NOMO-1 treated with dmso at 0.1 percent for 144 hours (cell line): ENCODE data around the gene ADAMTSL3.

Experiments
- DNase-seq: peaks from one replicate; lab custom pipeline; 2025; ENCODE audit not compliant: unreplicated experiment; lab: John Stamatoyannopoulos, UW

Gene ADAMTSL3

DNA sequence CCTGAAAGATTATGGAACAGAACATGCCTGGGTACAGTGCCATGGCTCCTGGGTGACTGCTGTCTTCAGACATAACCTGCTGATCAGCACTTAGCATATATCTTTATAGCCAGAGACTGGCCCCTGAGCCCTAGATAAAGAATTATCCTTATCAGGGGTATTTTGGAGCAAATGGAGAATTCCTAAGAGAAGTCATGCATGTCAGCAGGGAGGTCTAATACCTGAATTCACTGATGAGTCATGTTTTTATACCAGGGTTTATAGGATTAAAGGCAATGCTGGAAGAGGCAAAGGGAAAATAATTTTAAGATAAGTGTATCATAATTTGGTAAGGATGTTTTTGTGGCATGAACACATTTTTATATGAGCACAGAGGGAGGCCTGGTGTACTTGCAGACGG lies 159.8 kb downstream of the ADAMTSL3 start:
- DNase-seq, result no peak

DNA sequence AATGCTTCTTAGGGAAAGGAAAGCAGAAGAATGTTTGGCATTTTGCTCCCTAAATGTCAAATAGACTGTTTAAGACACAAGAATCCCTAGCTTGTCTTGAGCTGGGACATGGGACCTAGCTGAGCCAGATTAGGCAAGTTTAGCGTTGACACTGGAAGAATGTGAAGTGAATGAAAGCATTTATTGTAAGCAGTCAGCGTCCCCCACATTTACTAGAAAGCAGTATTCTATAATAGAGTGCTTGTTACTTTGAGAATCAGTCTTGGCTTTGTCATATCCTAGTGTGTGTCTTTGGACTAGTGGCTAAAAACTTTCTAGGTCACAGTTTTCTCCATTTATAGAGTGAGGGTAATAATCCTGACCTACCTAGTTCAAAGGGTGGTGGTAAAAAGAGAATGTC lies 161.6 kb downstream of the ADAMTSL3 start:
- no peak for DNase-seq

DNA sequence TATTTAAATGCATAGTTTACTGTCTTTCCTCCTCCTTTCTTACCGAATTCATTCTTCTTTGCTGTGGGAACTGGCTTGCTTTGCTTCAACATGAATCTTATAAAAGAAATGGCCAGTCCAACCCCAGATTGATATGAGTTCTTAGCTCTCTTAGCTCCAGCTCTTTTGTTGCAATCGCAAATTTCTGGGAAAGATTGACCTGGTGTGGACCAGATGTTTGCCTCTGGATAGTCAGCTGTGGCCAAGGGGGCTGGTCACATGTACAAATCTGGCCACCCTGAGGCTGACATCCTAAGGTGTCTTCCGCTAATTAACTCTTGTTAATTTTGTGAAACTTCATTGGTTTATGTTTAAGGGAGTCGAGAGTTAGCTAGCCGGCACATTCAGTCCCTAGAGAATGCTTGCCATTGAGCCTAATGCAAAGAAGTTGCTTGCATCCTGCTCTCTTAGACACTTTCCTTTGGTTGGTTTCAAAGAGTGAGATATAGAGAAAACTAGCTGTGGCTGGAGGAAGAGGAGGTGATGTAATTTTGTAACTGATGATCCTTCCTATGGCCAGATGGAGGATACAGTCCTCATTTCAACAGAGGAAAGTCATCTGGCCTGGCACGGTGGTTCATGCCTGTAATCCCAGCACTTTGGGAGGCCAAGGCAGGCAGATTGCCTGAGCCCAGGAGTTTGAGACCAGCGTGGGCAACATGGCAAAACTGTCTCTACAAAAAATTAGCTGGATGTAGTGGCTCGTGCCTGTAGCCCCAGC lies 162.4 kb downstream of the ADAMTSL3 start:
- no peak for DNase-seq

DNA sequence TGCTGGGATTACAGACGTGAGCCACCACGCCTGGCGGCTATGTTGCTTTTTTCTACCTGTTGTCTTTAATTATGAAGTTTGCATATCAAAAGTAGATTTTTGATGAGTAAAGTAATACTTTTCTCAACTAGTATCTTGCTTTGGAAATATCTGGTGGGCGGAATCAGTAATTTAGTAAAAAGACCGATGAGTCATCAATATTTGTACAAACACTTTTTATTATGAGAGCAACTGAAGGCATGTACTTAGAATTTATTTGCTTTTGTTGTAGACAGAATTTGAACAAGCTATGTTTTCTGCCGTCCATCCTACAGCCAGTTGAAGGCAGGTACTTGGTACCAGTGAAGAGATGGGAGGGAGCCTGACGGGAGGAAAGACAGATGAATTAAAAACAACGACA lies 164.7 kb downstream of the ADAMTSL3 start:
- no peak for DNase-seq

GRCh38 chr15:83830381-83830780 lies 176.5 kb downstream of the ADAMTSL3 start:
- no peak for DNase-seq

DNA sequence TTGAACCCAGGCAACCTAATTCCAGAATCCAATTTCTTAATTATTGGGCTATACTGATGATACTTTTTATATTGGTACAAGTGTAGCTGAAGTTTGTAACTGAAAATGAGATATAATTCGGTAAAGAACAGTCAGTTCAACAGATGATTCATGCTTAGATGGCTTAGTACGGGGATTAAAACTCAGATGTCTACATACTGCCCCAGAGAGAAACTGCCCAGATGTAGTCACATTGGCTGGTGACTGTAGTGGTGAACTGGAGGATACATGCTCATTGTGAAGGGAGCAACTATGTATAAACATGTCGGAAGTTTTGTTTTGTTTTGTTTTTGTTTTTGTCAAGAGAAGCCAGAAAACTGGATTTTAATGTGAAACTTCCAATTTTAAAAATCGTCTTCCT lies 179.6 kb downstream of the ADAMTSL3 start:
- no peak for DNase-seq

DNA sequence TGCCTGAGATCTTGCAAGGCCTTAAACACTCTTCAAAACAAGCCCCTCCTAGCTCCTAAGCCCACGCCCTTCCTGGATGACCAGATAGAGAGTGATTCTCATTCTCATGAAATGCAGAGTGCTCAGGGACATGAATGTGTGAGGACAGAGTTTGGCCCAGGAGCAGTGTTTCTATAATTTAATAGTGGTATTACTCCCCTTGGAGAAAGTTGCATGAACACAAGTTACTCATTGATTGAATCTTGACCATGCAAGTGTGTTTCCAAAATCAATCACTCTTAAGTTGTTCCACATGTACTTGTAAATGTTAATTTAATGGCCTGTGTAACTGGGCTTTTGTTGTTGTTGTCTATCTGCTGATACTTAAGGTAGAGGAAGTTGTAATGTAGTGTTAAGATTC lies 181.6 kb downstream of the ADAMTSL3 start:
- DNase-seq, result no peak

DNA sequence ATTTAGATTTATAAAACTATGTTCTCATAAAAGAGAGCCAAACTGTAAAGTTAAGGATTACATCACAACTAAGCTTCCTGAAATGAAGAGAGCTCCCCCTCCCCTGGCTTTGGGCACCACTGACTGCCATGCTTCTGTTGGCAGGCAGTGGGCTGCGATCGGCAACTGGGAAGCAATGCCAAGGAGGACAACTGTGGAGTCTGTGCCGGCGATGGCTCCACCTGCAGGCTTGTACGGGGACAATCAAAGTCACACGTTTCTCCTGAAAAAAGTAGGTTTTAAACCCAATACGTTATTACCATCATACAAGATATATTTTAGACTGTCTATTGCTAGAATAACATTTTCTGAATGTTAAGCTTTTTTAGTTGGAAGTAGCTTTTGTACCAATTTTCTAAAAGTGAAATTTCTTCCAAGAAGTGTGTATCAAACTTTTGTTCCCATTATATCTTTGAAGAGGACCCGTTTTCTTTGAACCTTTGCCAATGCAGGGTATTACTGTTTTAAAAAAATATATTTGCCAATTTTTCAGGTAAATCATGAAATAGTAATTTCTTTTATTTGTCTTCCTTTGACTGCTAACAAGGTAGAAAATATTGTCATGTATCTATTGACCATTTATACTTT lies 184.1 kb downstream of the ADAMTSL3 start:
- no peak for DNase-seq

DNA sequence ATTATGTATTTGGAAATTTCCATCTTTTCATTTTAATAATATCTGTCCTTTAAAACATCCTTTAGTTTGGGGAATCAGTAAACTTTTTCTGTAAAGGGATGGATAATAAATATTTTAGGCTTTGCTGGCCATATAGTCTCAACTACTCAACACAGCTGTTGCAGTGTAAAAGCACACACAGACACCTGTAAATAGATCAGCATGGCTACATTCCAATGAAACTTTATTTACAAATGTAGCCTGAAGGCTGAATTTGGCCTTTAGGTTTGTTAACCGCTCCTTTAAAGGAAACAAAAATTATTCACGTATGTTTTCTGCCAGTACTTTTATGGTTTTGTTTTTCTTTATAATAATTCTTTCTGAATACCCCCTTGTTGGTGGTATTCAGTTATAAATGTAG lies 184.8 kb downstream of the ADAMTSL3 start:
- no peak for DNase-seq

GRCh38 chr15:83842281-83842680 lies 188.4 kb downstream of the ADAMTSL3 start:
- no peak for DNase-seq

- DNase-seq, result no peak
These were observed 189.5 kb downstream of the ADAMTSL3 start for GRCh38 chr15:83843471-83843871.

DNA sequence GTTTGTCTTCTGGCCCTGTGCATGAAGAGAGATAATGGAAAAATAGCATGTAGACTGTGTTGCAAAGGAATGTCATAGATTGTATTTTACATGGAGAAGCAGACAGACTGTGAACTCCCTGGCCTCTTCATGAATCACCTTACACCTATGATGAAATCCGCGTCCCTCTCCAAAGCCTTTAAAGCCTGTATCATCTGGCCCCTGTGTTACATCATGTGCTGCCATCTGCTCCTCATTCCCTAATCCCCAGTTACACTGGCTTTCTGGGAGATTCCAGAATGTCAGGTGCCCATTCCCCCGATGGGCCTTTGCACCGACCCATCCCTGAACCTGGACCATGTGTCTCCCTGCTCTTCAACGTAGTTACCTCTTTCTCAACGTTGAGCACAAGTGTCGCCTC lies 190.8 kb downstream of the ADAMTSL3 start:
- no peak for DNase-seq

DNA sequence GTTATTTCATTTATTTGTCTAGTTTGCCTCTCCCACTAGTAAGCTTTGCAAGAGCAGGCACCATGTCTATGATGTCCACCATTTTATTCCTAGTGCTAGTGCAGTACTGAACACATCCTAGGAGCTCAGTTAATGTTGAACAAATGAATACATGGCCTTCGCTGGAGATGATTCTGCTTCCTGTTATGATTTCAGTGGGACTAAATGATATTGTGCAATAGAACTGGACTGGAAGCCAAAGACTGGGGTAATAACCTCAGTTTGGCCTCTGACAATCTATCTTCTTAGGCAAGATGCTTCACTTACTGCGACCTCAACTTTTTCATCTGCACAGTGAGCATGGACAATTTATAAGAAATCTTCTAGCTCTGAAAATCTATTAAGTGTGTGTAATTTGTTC lies 191.3 kb downstream of the ADAMTSL3 start:
- DNase-seq, result no peak

DNA sequence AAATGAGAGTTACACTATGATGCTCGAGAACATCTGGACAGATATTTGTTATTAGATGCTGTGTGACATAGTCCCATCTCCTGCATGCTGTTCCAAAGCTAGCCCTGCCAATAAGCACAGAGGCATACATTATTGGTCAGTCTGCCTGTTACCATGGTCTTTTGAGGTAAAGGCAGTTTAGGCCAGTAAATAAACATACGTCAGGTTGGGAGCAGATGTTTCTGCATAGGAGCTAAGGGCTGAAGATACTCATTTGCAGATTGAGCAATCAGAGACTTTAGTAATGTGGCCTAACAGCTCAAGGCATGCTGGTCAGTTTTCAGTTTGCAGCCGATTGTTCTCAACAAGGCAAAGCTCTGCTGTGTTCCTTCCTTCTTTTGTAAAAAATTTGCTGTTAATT lies 192.9 kb downstream of the ADAMTSL3 start:
- DNase-seq, result no peak

DNA sequence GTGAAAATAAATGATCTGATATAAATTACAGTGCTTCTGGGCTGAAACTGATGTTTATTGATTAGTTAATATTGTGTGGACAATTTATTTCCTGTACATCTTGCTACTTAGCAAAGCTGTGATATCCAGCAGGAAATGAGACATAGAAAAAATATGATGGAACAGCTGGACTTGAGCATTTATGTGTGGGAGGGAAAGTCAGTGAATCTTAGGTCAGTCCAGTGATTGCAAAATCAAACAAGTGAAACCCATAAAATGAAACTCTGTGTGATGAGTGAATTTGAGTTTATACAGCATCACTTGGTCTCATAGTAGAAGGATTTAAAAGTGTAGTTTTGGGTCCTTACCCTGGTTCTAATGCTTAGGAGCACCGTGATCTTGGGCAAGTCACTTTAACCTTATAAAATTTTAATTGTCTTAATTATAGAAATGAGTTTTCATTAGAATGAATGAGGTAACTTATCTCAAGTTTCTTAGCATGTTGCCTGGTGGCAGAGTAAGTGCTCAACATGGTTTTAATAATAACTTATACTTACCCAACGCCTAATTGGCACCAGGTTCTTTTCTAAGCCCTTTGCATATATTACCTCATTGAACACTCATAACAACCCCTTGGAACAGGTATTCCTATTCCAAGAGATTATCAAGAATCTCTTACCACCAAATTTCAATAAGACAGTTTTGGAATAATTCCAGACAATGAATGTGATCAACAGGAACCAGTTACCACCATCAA lies 194.6 kb downstream of the ADAMTSL3 start:
- no peak for DNase-seq

GRCh38 chr15:83850015-83850414 lies 196.1 kb downstream of the ADAMTSL3 start:
- DNase-seq, result no peak

GRCh38 chr15:83850501-83851245 lies 196.8 kb downstream of the ADAMTSL3 start:
- DNase-seq, result no peak

- no peak for DNase-seq
These were observed 199.3 kb downstream of the ADAMTSL3 start for GRCh38 chr15:83853232-83853631.

- no peak for DNase-seq
These were observed 200.4 kb downstream of the ADAMTSL3 start for GRCh38 chr15:83854321-83854720.

DNA sequence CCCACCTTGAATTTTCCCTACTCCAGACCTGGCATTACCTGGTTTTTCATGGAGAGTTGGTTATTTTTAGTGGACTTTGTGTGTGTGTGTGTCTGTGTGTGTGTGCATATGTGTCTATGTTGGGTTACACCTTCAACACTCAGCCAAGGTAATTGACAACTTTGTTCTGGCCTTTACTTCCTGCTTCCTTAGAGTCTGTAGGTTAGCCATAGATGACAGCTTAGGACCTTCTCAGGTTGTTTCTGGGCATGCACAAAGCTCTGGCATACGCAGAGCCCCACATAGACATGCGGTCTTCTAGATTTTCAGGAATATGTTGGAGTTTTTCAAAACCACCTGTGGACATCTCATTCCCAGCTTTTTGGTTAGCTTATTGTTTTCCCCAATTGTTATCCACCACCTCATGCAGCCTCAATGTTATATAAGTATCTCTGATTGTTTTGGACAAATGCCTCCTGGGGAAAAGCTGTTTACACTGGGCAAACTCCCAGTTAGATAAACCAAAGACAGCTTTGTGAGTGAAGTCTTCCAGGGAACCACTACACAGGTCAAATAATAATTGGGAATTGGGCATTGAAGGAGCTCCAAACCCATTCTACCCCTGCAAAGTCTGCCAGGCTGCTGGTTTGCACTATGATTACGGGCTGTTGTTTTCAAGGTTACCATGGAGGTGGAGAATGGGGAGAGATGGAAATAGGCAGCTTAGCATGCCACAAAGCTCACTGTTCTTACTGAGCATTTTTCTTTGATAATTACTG lies 201.2 kb downstream of the ADAMTSL3 start:
- DNase-seq, result no peak

DNA sequence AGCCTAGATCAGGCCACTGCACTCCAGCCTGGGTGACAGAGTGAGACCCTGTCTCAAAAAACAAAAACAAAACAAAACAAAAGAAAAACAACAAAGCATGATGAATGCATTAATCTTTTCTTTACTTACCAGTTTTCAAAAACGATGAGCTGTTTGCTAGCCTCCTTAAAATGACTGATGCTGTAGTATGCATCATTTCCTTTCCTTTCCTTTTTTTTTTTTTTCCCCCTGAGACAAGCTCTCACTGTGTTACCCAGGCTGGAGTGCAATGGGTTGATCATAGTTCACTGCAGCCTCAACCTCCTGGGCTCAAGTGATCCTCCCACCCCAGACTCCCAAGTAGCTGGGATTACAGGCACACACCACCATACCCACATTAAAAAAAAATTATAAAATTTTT lies 202.0 kb downstream of the ADAMTSL3 start:
- DNase-seq, result no peak
